Effector memory CD4-positive, alpha-beta T cell (primary cell): ENCODE measurements around the gene CYP4F3.

Experiments used
- DNase-seq, 3 donors: peaks; one replicate each; pipeline ENCODE4 v3.0.0-alpha.2; 2020
- H3K27ac ChIP-seq: 2 replicates; pipeline ENCODE4 v1.7.0; 2013; ENCODE audit warnings: mild to moderate bottlenecking, low read length, moderate library complexity; ENCODE audit not compliant: insufficient read depth, poor library complexity, severe bottlenecking
- H3K27me3 ChIP-seq: replicated peaks from 2 replicates; pipeline ENCODE4 v1.7.0; 2013; ENCODE audit warnings: mild to moderate bottlenecking, low read length; ENCODE audit not compliant: insufficient read depth, control insufficient read depth, poor library complexity, severe bottlenecking
- H3K36me3 ChIP-seq: 2 replicates; pipeline ENCODE4 v1.7.0; 2013; ENCODE audit warnings: mild to moderate bottlenecking, low read length, moderate library complexity; ENCODE audit not compliant: control insufficient read depth, insufficient read depth
- H3K4me1 ChIP-seq: 2 replicates; pipeline ENCODE4 v1.7.0; 2013; ENCODE audit warnings: low read length, mild to moderate bottlenecking; ENCODE audit not compliant: control insufficient read depth, insufficient read depth, poor library complexity, severe bottlenecking
- H3K4me3 ChIP-seq: 2 replicates; pipeline ENCODE4 v1.7.0; 2013; ENCODE audit warnings: low read length, low read depth, mild to moderate bottlenecking; ENCODE audit not compliant: insufficient read depth, poor library complexity, severe bottlenecking
- H3K9me3 ChIP-seq: 2 replicates; pipeline ENCODE4 v1.7.0; 2013; ENCODE audit warnings: mild to moderate bottlenecking, low read length, moderate library complexity; ENCODE audit not compliant: control insufficient read depth

The CYP4F3 gene

GRCh38 chr19:15614507-15615379 lies 26.0 kb upstream of the CYP4F3 start, which contains the start of gene CYP4F8:
Gene CYP4F8, plus strand, starts transcription at chr19:15615218. Its CDS starts 399 bp downstream, at chr19:15615617.
- H3K27me3 ChIP-seq: no peaks in the 10 kb centered on the region
- no peak within 1 kb of the TSS for H3K27ac ChIP-seq
- H3K9me3 ChIP-seq: no peaks in the 10 kb centered on the region
- no peak within 1 kb of the TSS for H3K4me3 ChIP-seq
- DNase-seq: no peak
- H3K36me3 ChIP-seq: no peaks in the 10 kb centered on the region
- no peaks in the 10 kb centered on the region for H3K4me1 ChIP-seq

GRCh38 chr19:15615526-15615925 lies 25.2 kb upstream of the CYP4F3 start:
- Histone ChIP-seq H3K36me3 (no peaks in the 10 kb centered on the region), H3K27me3 (no peaks in the 10 kb centered on the region), H3K27ac (no peak overlapping the region), H3K9me3 (no peaks in the 10 kb centered on the region), H3K4me1 (no peaks in the 10 kb centered on the region), H3K4me3 (no peak overlapping the region)
- DNase-seq: no peak

- H3K27me3 ChIP-seq: no peaks in the 10 kb centered on the region
- no peak overlapping the region for H3K27ac ChIP-seq
- H3K4me3 ChIP-seq: no peak overlapping the region
- H3K9me3 ChIP-seq: no peaks in the 10 kb centered on the region
- H3K4me1 ChIP-seq: no peaks in the 10 kb centered on the region
- no peaks in the 10 kb centered on the region for H3K36me3 ChIP-seq
- DNase-seq: no peak
These were observed 24.5 kb upstream of the CYP4F3 start for GRCh38 chr19:15616183-15616582.

- DNase-seq: no peak
- Histone ChIP-seq H3K27ac (no peak overlapping the region), H3K4me1 (no peaks in the 10 kb centered on the region), H3K27me3 (no peaks in the 10 kb centered on the region), H3K9me3 (no peaks in the 10 kb centered on the region), H3K4me3 (no peak overlapping the region), H3K36me3 (no peaks in the 10 kb centered on the region)
These were observed 23.9 kb upstream of the CYP4F3 start for GRCh38 chr19:15616627-15617270.

GRCh38 chr19:15618321-15618720 lies 22.4 kb upstream of the CYP4F3 start:
- H3K27ac ChIP-seq: no peak overlapping the region
- H3K4me3 ChIP-seq: no peak overlapping the region
- peaks cover 6% of the 10 kb centered on the region for H3K27me3 ChIP-seq
- DNase-seq: no peak
- no peaks in the 10 kb centered on the region for H3K36me3 ChIP-seq
- H3K9me3 ChIP-seq: no peaks in the 10 kb centered on the region
- no peaks in the 10 kb centered on the region for H3K4me1 ChIP-seq

- no peaks in the 10 kb centered on the region for H3K36me3 ChIP-seq
- no peaks in the 10 kb centered on the region for H3K4me1 ChIP-seq
- DNase-seq: no peak
- no peaks in the 10 kb centered on the region for H3K9me3 ChIP-seq
- H3K27ac ChIP-seq: no peak overlapping the region
- peaks cover 6% of the 10 kb centered on the region for H3K27me3 ChIP-seq
- H3K4me3 ChIP-seq: no peak overlapping the region
These were observed 18.9 kb upstream of the CYP4F3 start for GRCh38 chr19:15621801-15622200.

- Histone ChIP-seq H3K27ac (no peak overlapping the region), H3K9me3 (no peaks in the 10 kb centered on the region), H3K27me3 (peaks cover 6% of the 10 kb centered on the region), H3K4me1 (no peaks in the 10 kb centered on the region), H3K36me3 (no peaks in the 10 kb centered on the region), H3K4me3 (no peak overlapping the region)
- no peak for DNase-seq
These were observed 17.7 kb upstream of the CYP4F3 start for GRCh38 chr19:15622991-15623390.

GRCh38 chr19:15623711-15624318 lies 16.9 kb upstream of the CYP4F3 start:
- H3K27ac ChIP-seq: no peak overlapping the region
- H3K9me3 ChIP-seq: no peaks in the 10 kb centered on the region
- H3K27me3 ChIP-seq: peaks cover 6% of the 10 kb centered on the region
- DNase-seq: no peak
- no peaks in the 10 kb centered on the region for H3K36me3 ChIP-seq
- H3K4me3 ChIP-seq: no peak overlapping the region
- H3K4me1 ChIP-seq: no peaks in the 10 kb centered on the region

- H3K27ac ChIP-seq: no peak overlapping the region
- H3K27me3 ChIP-seq: no peaks in the 10 kb centered on the region
- no peaks in the 10 kb centered on the region for H3K36me3 ChIP-seq
- no peak for DNase-seq
- H3K4me3 ChIP-seq: no peak overlapping the region
- H3K4me1 ChIP-seq: peaks cover 3% of the 10 kb centered on the region
- no peaks in the 10 kb centered on the region for H3K9me3 ChIP-seq
These were observed 12.3 kb upstream of the CYP4F3 start for GRCh38 chr19:15628236-15629002.
